Hepatocyte (in vitro differentiated cells): ENCODE data around the gene SLC29A3. TPM values are rescaled to one million over a fixed set of nuclear protein-coding genes. Genes with fewer than 3 reads are reported as not detected.
"Not testable (repeated sequence)": the region's sequence is repeated elsewhere in the genome, so short reads cannot be mapped to it uniquely, and the experiment has no call there.

Experiments used
- DNase-seq: peaks from one replicate; pipeline ENCODE4 v3.0.0-alpha.2; 2016; ENCODE audit warnings: low spot score
- H2AFZ ChIP-seq: fragments of 200-600 bp; sonication (generic); 2 replicates; pipeline ENCODE4 v1.6.0; 2016; ENCODE audit warnings: antibody characterized with exemption, mild to moderate bottlenecking
- H3K27ac ChIP-seq: fragments of 200-600 bp; sonication (generic); 2 replicates; pipeline ENCODE4 v1.5.1; 2016; ENCODE audit warnings: mild to moderate bottlenecking
- H3K27me3 ChIP-seq: fragments of 200-600 bp; sonication (generic); 2 replicates; pipeline ENCODE4 v1.6.1; 2016
- H3K36me3 ChIP-seq: fragments of 200-600 bp; sonication (generic); replicated peaks from 2 replicates; pipeline ENCODE4 v1.5.1; 2016; ENCODE audit warnings: low read depth; ENCODE audit not compliant: insufficient read depth
- H3K4me1 ChIP-seq: fragments of 200-600 bp; sonication (generic); 2 replicates; pipeline ENCODE4 v1.5.1; 2016; ENCODE audit warnings: mild to moderate bottlenecking, moderate library complexity; ENCODE audit not compliant: insufficient read depth
- H3K4me2 ChIP-seq: fragments of 200-600 bp; sonication (generic); 2 replicates; pipeline ENCODE4 v1.6.0; 2016
- H3K4me3 ChIP-seq: fragments of 200-600 bp; sonication (generic); 2 replicates; pipeline ENCODE4 v1.5.1; 2016; ENCODE audit warnings: mild to moderate bottlenecking
- H3K79me2 ChIP-seq: fragments of 200-600 bp; sonication (generic); 2 replicates; pipeline ENCODE4 v1.6.0; 2017; ENCODE audit warnings: mild to moderate bottlenecking
- H3K9me2 ChIP-seq: fragments of 200-600 bp; sonication (generic); replicated peaks from 2 replicates; pipeline ENCODE4 v1.6.0; 2017; ENCODE audit warnings: mild to moderate bottlenecking; ENCODE audit not compliant: insufficient read depth
- H3K9me3 ChIP-seq: fragments of 200-600 bp; sonication (generic); 2 replicates; pipeline ENCODE4 v1.5.1; 2016; ENCODE audit warnings: low read depth, mild to moderate bottlenecking
- H4K20me1 ChIP-seq: fragments of 200-600 bp; sonication (generic); 2 replicates; pipeline ENCODE4 v1.6.0; 2016; ENCODE audit warnings: mild to moderate bottlenecking; ENCODE audit not compliant: insufficient read depth, poor library complexity, severe bottlenecking
- EZH2 ChIP-seq: fragments of 200-600 bp; sonication (generic); IDR thresholded peaks from 2 replicates; pipeline ENCODE4 v1.6.1; 2016; ENCODE audit warnings: antibody characterized with exemption, mild to moderate bottlenecking, borderline replicate concordance
- EZH2phosphoT487 ChIP-seq: fragments of 200-600 bp; sonication (generic); IDR thresholded peaks from one replicate; pipeline ENCODE4 v1.6.1; 2018; ENCODE audit warnings: antibody characterized with exemption, mild to moderate bottlenecking, low read depth, moderate library complexity; ENCODE audit not compliant: unreplicated experiment, severe bottlenecking
- WGBS: methylation state at CpG from one replicate; pipeline ENCODE4 v1.1.6; 2016; ENCODE audit warnings: low lambda C conversion rate; ENCODE audit errors: missing lambda C conversion rate; 5-methylcytosine and 5-hydroxymethylcytosine counted together
- polyA plus RNA-seq: library from polyadenylated mRNA; unstranded; fragments of >200 nt; fragmentation: Nextera tagmentation; extraction: Ambion mirVana; gene quantifications from 2 replicates; pipeline ENCODE4 v1.2.1, GENCODE V29; 2016
- total RNA-seq: library from RNA; depleted of rRNA; stranded (reverse); fragments of >200 nt; gene quantifications from 2 replicates; pipeline ENCODE4 v1.2.3, GENCODE V29; 2014
- TF ChIP-seq, protein P1 (sequence below): fragments of 200-600 bp; sonication (generic); IDR thresholded peaks from 2 replicates; pipeline ENCODE4 v1.5.1; 2016; ENCODE audit warnings: antibody characterized with exemption, mild to moderate bottlenecking; ENCODE audit not compliant: poor library complexity

SLC29A3 gene
- total and polyA plus RNA-seq, 2 experiments from 2014 or later, result 8.4 to 12.0 TPM

DNA sequence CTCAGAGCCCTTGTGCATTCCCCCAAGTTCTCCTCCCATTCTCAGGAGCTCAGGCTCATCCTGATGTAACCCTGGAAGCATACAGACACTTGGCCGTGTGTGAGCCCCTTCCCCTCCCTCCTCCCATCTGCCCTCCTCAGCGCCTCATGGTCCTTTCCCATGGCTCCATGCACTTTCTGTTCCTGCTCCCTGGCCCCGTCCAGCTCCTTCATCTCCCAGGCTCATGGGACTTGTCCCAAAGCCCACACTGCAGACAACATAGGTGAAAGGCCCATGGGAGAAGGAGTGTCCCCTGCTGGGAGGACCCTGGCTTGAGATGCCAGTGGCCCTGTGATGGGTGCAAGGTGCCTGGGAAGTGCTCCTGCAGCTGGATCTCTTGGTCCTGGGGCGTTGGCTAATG is 24.2 kb upstream of the SLC29A3 start:
- Histone ChIP-seq H3K4me1 (peaks cover 8% of the 10 kb centered on the region), H2AFZ (no peak overlapping the region), H3K9me2 (no peaks in the 10 kb centered on the region), H4K20me1 (no peaks in the 10 kb centered on the region), H3K79me2 (no peaks in the 10 kb centered on the region), H3K4me3 (no peak overlapping the region), H3K36me3 (no peaks in the 10 kb centered on the region), H3K27me3 (no peaks in the 10 kb centered on the region), H3K27ac (no peak overlapping the region), H3K9me3 (no peaks in the 10 kb centered on the region), H3K4me2 (no peak overlapping the region)
- TF ChIP-seq EZH2phosphoT487 (no peak), EZH2 (no peak)
- TF ChIP-seq, protein P1, sequence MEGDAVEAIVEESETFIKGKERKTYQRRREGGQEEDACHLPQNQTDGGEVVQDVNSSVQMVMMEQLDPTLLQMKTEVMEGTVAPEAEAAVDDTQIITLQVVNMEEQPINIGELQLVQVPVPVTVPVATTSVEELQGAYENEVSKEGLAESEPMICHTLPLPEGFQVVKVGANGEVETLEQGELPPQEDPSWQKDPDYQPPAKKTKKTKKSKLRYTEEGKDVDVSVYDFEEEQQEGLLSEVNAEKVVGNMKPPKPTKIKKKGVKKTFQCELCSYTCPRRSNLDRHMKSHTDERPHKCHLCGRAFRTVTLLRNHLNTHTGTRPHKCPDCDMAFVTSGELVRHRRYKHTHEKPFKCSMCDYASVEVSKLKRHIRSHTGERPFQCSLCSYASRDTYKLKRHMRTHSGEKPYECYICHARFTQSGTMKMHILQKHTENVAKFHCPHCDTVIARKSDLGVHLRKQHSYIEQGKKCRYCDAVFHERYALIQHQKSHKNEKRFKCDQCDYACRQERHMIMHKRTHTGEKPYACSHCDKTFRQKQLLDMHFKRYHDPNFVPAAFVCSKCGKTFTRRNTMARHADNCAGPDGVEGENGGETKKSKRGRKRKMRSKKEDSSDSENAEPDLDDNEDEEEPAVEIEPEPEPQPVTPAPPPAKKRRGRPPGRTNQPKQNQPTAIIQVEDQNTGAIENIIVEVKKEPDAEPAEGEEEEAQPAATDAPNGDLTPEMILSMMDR, result no peak
- DNase-seq, result no peak
- WGBS, result 93% methylated on average over 4 of the region's 4 CpGs

DNA sequence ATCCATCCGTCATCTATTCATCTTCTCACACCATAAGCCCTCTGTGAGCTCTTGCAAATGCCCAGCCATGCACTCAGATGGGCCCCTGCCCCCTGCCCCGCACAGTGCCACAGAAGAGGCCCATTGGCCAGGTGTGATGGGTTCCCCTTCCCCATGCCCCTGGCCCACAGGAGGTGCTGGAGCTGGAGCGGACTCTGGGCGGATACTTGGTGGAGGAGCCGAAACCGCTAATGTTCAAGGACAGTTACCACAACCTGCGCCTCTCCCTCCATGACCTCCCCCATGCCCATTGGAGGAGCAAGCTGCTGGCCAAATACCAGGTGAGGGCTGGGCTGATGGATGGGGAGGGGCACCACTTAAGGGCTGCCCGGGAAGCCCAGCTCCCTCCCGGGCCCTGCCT is 23.4 kb upstream of the SLC29A3 start:
- H3K4me1 ChIP-seq, result peaks cover 3% of the 10 kb centered on the region
- no peak for TF ChIP-seq EZH2
- TF ChIP-seq, protein P1, result no peak
- TF ChIP-seq EZH2phosphoT487, result no peak
- H3K4me3 ChIP-seq, result no peak overlapping the region
- H3K36me3 ChIP-seq, result no peaks in the 10 kb centered on the region
- no peak overlapping the region for H2AFZ ChIP-seq
- H3K27ac ChIP-seq, result no peak overlapping the region
- no peaks in the 10 kb centered on the region for H3K9me2 ChIP-seq
- no peaks in the 10 kb centered on the region for H3K9me3 ChIP-seq
- no peaks in the 10 kb centered on the region for H3K79me2 ChIP-seq
- WGBS, result 91% methylated on average over 9 of the region's 9 CpGs
- H3K27me3 ChIP-seq, result no peaks in the 10 kb centered on the region
- DNase-seq, result no peak
- H4K20me1 ChIP-seq, result no peaks in the 10 kb centered on the region
- no peak overlapping the region for H3K4me2 ChIP-seq

DNA sequence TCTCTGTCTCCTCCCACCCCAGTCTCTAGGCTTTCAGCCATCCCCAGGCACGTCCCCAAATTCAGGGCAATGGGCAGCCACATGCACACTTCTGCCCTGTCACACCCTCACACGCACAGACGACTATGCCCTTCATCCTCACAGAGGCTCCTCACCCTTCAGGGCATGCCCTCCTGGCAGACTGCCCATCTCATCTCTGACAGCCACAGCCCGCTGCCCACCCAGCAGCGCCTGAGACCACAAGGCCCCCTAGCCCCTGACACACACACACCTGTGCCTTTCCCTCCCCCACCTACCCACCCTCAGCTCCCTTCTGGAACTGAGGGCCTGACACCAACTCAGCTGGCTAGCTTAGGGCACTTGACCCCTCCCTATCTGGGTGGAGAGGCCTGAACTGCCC is 23.0 kb upstream of the SLC29A3 start:
- no peak overlapping the region for H2AFZ ChIP-seq
- no peak overlapping the region for H3K27ac ChIP-seq
- no peaks in the 10 kb centered on the region for H4K20me1 ChIP-seq
- H3K4me3 ChIP-seq, result no peak overlapping the region
- WGBS, result 77% methylated on average over 5 of the region's 5 CpGs
- no peaks in the 10 kb centered on the region for H3K9me2 ChIP-seq
- DNase-seq, result no peak
- no peaks in the 10 kb centered on the region for H3K9me3 ChIP-seq
- H3K79me2 ChIP-seq, result no peaks in the 10 kb centered on the region
- no peaks in the 10 kb centered on the region for H3K4me1 ChIP-seq
- TF ChIP-seq, protein P1, result no peak
- no peaks in the 10 kb centered on the region for H3K27me3 ChIP-seq
- H3K36me3 ChIP-seq, result no peaks in the 10 kb centered on the region
- no peak overlapping the region for H3K4me2 ChIP-seq

DNA sequence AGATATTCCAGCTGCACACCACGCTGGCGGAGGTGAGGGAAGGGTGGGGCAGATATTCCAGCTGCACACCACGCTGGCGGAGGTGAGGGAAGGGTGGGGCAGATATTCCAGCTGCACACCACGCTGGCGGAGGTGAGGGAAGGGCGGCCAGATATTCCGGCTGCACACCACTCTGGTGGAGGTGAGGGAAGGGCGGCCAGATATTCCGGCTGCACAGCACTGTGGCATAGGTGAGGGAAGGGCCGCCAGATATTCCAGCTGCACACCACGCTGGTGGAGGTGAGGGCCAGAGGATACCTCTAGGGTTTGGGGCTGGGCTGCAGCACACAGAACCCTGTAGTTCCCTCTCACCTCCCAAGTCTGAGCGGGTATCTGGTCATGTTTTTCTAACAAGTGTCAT is 22.2 kb upstream of the SLC29A3 start:
- H3K4me2 ChIP-seq, DNase-seq, H3K27me3 ChIP-seq, H2AFZ ChIP-seq, H3K36me3 ChIP-seq, H3K9me3 ChIP-seq, H3K27ac ChIP-seq, H3K4me1 ChIP-seq, H3K79me2 ChIP-seq, H3K9me2 ChIP-seq, H4K20me1 ChIP-seq, H3K4me3 ChIP-seq: not testable (repeated sequence)
- WGBS, result 99% methylated on average over 5 of the region's 13 CpGs
